GM12801 (cell line): ENCODE data around the gene PRKG2.

ENCODE experiments used
- CTCF ChIP-seq: IDR thresholded peaks from one replicate; pipeline ENCODE4 v1.5.1; 2011; ENCODE audit warnings: control low read depth; ENCODE audit not compliant: insufficient read length; ENCODE audit errors: extremely low read depth

PRKG2 gene

GRCh38 chr4:81213671-81214070, 1.4 kb downstream of the PRKG2 start:
- no peak for TF ChIP-seq CTCF

DNA sequence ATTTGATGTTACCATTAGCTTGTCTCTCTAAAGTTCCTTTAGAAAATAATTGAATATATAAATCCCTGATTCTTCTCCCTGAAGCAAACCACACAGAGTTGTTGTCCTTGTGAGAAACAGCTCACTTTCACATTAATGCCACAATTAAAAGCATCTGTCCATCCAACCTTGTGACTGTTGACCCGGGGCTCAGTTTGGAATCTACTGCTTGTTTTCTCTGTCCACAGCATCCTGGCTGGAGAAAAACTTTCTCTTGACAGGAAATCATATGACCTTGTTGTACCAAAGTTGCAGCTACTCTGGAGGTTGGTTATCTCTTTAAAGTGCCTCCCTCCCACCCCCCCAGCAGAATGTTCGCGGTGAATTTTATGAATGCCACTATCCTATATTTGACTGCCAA, 3.1 kb downstream of the PRKG2 start:
- no peak for TF ChIP-seq CTCF

GRCh38 chr4:81207828-81208227, 7.2 kb downstream of the PRKG2 start:
- no peak for TF ChIP-seq CTCF

DNA sequence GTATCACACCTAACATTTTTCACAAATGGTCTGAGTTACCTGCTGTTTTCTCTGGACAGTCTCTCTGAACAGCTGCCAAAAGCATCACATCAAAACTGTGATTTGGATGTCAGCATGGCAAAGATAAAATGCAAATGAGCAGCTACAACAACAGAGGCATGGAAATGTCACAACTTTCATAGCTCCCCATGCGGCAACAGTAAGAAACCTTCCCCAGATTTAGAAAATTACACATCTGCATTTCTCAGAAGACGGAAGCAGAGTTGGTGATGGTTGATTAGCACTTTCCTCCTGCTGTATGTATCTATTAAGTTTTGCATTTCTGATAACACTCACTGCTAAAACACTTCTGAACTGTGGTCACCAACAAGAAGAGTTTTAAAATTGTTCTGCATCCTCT, 9.7 kb downstream of the PRKG2 start:
- no peak for TF ChIP-seq CTCF

DNA sequence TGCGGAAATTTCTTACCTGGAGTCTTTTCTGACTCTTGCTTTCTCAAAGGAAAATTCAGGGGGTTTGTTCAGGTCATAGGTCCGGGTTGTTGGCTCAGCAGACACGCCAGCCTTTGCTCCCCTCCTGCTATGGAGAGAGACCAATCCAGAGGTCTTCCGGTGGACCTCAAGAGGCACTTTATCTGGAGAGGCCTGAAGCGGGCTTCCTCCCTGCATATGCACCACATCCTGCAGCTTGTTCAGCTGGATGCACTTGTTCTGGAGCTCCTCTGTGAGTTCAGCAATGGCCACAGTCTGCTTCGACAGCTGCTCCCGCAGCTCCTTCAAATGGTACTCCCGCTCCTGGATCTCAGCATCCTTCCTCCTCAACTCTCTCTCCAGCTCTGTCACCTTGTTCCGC, 10.5 kb downstream of the PRKG2 start:
- no peak for TF ChIP-seq CTCF

- no peak for TF ChIP-seq CTCF
Measured at GRCh38 chr4:81199831-81200230, 15.2 kb downstream of the PRKG2 start.

- no peak for TF ChIP-seq CTCF
Measured at GRCh38 chr4:81198609-81199008, 16.4 kb downstream of the PRKG2 start.

DNA sequence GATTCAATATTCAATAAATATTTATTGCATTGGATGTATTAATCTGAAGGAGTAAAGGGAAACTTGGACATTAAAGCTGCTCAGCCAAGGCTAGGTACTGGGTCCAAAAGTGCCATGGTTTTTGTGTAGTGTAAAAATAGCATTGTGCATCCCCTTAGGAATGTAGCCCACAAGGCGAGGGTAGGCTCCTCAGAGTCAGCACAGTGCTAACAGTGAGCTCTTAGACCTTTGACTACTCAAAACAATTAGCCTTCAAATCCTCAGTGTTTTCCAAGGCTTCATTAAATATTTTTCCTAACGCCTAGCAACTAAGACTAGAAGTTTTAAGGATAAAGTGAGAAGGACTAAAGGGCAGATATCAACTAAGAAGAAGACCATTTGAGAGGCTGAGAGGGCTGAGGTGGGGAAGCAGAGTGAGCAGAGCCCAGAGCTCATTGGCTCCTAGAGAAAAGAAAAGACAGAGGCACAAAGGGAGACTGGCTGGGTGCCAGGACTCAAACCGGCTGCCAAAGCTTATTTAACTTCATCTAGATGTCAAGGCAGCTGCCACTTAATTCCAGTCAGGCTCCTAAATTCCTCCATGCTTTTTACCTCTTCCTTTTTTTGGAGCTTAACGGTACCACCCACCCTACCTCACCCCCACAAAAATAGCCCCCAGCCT, 17.0 kb downstream of the PRKG2 start:
- no peak for TF ChIP-seq CTCF
